Ishikawa (cell line): ENCODE measurements around the gene CHI3L2.

ENCODE experiments used
- CEBPB ChIP-seq: IDR thresholded peaks from 2 replicates; pipeline ENCODE4 v1.6.1; 2012
- CREB1 ChIP-seq: IDR thresholded peaks from 2 replicates; pipeline ENCODE4 v1.6.1; 2012; ENCODE audit warnings: low read depth
- EGR1 ChIP-seq: IDR thresholded peaks from 2 replicates; pipeline ENCODE4 v1.6.1; 2012
- EP300 ChIP-seq: IDR thresholded peaks from 2 replicates; pipeline ENCODE4 v1.6.1; 2012; ENCODE audit warnings: borderline replicate concordance
- FOXM1 ChIP-seq: IDR thresholded peaks from 2 replicates; pipeline ENCODE4 v1.6.1; 2012; ENCODE audit warnings: low read depth, borderline replicate concordance
- MAX ChIP-seq: IDR thresholded peaks from 2 replicates; pipeline ENCODE4 v1.6.1; 2012
- NFIC ChIP-seq: IDR thresholded peaks from 2 replicates; pipeline ENCODE4 v1.6.1; 2012
- RAD21 ChIP-seq: IDR thresholded peaks from 2 replicates; pipeline ENCODE4 v1.6.1; 2012; ENCODE audit warnings: low read depth
- TAF1 ChIP-seq: IDR thresholded peaks from 2 replicates; pipeline ENCODE4 v1.6.1; 2012; ENCODE audit warnings: low read depth, mild to moderate bottlenecking
- TCF12 ChIP-seq: IDR thresholded peaks from 2 replicates; pipeline ENCODE4 v1.6.1; 2012; ENCODE audit warnings: low read depth
- TEAD4 ChIP-seq: IDR thresholded peaks from 2 replicates; pipeline ENCODE4 v1.6.1; 2012
- USF1 ChIP-seq: IDR thresholded peaks from 2 replicates; pipeline ENCODE4 v1.6.1; 2012
- YY1 ChIP-seq: IDR thresholded peaks from 2 replicates; pipeline ENCODE4 v1.6.1; 2012; ENCODE audit warnings: low read depth
- ZBTB7A ChIP-seq: IDR thresholded peaks from 2 replicates; pipeline ENCODE4 v1.6.1; 2012; ENCODE audit warnings: low read depth
- TF ChIP-seq, protein P1 (sequence below): IDR thresholded peaks from 2 replicates; pipeline ENCODE4 v1.6.1; 2012; ENCODE audit warnings: low read depth, mild to moderate bottlenecking

Gene CHI3L2

DNA sequence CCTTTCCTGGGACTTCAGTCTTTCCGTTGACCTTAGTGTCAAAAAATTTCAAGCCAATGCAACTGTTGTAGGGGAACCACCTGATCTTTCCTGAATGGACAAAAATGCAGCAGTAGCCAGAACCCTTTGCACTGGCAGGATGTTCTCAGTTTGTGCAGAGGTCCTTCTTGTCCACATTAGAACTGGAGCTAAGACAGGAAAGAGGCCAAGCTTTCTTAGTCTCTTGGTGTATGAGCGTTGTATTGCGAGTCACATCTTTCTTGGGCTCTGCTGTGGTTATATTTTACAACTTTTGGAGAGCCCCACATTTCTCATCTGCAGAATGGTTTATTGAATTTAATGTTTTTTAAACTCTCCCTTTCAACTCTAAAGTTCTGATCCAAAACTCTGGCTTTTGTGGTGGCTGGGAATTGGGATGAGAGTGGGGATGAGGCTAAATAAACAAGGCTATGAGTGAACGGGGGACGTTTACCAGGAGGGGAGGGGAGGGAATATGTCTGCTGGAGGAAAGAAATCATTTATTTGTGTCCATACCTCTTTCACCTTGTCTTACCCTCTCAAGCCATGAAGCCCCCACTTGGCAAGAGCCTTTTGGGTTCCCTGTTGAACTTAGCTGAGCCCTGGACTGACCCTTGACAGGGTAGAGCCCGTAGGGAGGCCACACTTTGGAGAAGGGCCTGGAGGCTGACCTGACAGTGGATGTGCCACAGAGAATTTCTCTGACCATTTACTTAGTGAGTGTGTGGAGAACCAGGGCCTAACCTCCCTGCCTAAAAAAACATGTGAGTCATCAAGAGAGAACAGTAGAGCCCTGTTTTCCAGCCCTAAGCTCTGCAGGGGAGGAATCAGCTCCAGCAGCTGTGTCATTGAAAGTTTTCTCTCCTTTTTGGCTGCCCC is 586 bp downstream of the CHI3L2 start:
- TF ChIP-seq TAF1 (no peak), ZBTB7A (no peak), YY1 (no peak), USF1 (no peak)

GRCh38 chr1:111228748-111229126 is 1.2 kb downstream of the CHI3L2 start:
- TF ChIP-seq TCF12 (no peak), USF1 (no peak), FOXM1 (no peak), RAD21 (no peak), ZBTB7A (no peak), YY1 (no peak), NFIC (no peak)
- TF ChIP-seq, protein P1, sequence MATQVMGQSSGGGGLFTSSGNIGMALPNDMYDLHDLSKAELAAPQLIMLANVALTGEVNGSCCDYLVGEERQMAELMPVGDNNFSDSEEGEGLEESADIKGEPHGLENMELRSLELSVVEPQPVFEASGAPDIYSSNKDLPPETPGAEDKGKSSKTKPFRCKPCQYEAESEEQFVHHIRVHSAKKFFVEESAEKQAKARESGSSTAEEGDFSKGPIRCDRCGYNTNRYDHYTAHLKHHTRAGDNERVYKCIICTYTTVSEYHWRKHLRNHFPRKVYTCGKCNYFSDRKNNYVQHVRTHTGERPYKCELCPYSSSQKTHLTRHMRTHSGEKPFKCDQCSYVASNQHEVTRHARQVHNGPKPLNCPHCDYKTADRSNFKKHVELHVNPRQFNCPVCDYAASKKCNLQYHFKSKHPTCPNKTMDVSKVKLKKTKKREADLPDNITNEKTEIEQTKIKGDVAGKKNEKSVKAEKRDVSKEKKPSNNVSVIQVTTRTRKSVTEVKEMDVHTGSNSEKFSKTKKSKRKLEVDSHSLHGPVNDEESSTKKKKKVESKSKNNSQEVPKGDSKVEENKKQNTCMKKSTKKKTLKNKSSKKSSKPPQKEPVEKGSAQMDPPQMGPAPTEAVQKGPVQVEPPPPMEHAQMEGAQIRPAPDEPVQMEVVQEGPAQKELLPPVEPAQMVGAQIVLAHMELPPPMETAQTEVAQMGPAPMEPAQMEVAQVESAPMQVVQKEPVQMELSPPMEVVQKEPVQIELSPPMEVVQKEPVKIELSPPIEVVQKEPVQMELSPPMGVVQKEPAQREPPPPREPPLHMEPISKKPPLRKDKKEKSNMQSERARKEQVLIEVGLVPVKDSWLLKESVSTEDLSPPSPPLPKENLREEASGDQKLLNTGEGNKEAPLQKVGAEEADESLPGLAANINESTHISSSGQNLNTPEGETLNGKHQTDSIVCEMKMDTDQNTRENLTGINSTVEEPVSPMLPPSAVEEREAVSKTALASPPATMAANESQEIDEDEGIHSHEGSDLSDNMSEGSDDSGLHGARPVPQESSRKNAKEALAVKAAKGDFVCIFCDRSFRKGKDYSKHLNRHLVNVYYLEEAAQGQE, result no peak

GRCh38 chr1:111232134-111232533 is 4.6 kb downstream of the CHI3L2 start:
- TF ChIP-seq RAD21 (no peak), YY1 (no peak), ZBTB7A (no peak), FOXM1 (no peak), USF1 (no peak), TAF1 (no peak), CREB1 (no peak), NFIC (no peak), TEAD4 (no peak), TCF12 (no peak), CEBPB (no peak)

GRCh38 chr1:111234258-111234657 is 6.7 kb downstream of the CHI3L2 start:
- no peak for TF ChIP-seq MAX
- TF ChIP-seq, protein P1, result no peak
- no peak for TF ChIP-seq USF1
- no peak for TF ChIP-seq TAF1
- no peak for TF ChIP-seq EP300
- TF ChIP-seq YY1, result no peak
- TF ChIP-seq CREB1, result no peak
- no peak for TF ChIP-seq FOXM1
- TF ChIP-seq NFIC, result no peak

DNA sequence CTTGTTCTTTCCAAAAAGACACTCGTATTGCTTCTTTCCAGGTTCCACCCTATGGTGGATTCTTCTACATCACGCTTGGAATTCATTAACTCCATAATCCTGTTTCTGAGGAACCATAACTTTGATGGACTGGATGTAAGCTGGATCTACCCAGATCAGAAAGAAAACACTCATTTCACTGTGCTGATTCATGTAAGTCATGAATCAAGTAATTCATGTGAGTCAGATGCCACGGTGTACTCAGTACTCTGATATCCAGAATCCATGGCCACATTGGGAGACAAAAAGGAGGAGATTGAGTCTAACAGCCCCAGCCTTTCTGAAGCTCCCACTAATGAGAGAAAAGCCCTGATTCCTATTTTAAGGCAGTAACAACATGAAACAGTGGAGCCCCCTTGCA is 7.4 kb downstream of the CHI3L2 start:
- TF ChIP-seq NFIC (no peak), TEAD4 (no peak), MAX (no peak), ZBTB7A (no peak), CEBPB (no peak), EGR1 (no peak), RAD21 (no peak), CREB1 (no peak), TCF12 (no peak)

GRCh38 chr1:111236379-111236778 is 8.9 kb downstream of the CHI3L2 start:
- TF ChIP-seq TEAD4, result no peak
- TF ChIP-seq RAD21, result no peak
- TF ChIP-seq USF1, result no peak
- no peak for TF ChIP-seq EGR1
- TF ChIP-seq NFIC, result no peak
- no peak for TF ChIP-seq MAX
- TF ChIP-seq EP300, result no peak
